Fibroblast of gingiva (primary cell): ENCODE data around the gene TOMM7.
A peak's percentile ranks its signal among the peaks of the same experiment; 100 is the strongest.

Experiments used
- DNase-seq: peaks from one replicate; pipeline ENCODE4 v3.0.0-alpha.2; 2011; ENCODE audit warnings: low read depth

The TOMM7 gene

DNA sequence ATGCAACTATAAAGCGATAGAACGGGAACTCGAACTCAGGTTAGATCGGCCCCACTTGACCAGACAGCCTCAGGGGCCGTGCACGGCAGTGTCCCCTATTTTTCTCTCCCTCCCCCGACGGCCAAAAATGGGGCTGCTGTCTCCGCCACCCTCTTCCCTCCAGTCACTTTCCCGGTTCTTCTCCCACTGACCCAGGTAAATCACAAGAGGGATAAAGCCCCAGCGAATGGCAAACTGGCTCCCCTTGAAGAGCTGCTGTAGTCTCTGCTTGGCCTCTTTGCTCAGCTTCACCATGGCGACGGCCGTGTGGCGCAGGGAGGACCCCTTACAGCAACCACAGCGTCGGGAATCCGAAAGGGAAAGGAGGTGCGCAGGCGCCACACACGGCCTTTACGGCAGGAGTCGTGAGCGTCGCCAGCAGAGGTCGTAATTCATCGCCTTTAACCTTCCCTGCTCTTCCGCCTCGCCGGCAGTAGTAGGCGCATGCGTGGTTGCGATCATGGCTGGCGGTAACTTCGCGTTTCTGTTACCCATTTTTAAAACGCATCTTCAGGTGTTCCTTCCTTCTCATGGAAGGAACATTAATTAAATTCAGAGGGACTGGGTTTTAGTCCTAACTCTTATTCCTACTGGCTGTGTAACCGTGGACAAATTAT, at the start of gene TOMM7:
TSS of gene TOMM7 (minus strand) at position 364 of the 656 bp plus-strand sequence. CDS start at position 294, 70 bp downstream.
- DNase-seq: peak; percentile 98

DNA sequence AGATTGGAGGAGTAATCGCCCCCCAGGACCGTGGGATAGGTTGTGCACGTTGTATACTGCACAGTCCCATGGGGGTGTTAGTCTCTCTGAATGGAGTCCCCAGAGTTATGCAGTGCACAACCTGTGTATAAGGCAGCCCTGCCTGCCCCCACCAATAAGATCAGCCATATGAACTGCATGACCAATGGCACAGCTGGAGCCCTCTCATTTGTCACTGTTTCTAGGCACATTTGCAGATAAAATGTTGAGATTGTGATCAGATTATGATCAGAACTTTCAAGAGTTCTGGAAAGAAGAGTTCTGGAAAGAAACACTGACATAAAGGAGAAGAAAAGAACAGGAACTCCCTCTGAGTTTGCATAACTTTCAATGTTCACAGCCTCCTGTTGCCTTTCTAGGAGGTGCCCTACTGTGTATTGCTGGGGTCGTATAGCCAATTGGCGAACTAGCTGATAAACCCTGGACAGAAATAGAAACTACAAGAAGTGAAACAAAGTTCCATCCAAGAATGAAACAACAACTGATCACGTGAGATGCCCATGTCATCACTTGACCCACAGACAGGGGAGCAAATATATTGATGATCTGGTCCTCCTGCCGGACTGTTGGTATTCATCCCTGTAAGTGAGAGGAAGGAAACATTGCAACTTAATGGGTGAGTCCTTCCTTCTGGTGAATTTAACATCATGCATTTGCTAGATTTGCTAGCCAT, 49.6 kb upstream of the TOMM7 start:
- DNase-seq: no peak

DNA sequence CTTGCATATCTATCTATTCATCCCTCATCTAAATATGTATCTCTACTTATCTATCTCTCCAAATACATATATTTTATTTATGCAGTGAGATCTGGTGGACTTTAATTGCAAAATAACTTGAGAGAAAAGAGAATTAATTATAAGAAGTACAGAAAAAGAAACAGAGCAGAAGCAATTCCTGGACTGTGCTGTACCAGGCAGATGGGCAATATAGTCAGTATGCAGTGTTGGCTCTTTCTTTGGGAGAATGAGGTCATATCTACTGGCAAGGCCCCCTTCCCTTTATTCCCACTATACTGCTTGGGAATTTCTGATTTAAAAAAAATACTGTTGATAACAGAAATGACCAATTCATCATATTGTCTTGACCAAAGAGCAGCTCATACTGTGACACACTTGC, 49.0 kb upstream of the TOMM7 start:
- no peak for DNase-seq

DNA sequence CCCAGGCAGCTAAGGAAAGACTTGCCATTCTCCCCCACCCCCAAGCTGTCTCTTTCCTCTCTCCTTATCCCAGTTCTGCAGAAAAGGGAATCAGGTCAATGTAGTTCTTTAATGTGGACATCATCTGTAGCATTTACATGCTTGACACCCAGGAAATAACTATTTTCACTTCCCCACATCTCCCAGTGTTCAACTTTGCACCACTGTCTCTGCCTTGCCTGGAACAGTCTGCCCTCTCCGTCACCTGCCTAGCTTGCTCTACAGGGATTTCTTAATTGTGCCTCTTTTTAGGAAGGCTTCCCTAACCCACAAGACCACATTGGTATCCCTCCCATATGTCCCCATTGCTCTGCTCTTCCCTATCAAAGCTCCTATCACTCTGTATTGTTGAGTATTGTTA, 45.9 kb upstream of the TOMM7 start:
- DNase-seq: no peak

DNA sequence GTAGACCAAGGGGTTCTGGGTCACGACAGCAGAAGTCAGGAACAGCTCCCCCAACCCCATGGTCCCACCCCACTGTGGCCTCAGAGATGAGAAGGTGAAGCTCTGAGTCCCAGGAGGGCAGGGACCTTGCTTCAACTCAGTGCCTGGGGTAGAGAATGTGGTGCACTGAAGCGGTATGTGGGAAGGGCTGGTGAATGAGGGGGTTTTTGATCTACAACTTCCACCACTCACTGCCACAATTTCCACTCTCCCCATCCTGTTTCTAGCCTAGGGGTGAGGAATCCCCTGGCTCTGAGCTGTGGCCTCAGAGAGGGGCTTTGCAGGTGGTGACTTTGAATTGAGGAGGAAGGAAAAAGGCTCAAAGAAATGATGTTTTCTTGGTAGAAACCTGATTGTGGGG, 44.9 kb upstream of the TOMM7 start:
- no peak for DNase-seq

DNA sequence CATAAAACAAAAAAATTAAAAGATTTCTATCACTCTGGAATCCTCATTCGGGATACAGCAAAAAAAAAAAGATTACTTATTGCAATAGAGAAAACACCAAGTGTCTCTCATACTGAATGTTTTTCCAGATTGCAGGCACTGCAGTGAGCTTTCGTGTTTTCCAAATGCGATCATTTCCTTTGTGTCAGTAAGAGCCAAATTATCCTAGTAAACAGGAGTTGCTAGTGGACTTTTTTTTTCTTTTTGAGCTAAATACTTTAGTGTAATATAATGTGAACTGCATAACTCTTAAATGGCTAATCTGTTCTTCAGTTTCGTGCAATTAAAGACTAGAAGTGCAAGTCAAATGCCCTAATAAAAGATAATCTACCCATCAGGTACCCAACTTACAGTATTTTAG, 44.4 kb upstream of the TOMM7 start:
- DNase-seq: peak; percentile 82

DNA sequence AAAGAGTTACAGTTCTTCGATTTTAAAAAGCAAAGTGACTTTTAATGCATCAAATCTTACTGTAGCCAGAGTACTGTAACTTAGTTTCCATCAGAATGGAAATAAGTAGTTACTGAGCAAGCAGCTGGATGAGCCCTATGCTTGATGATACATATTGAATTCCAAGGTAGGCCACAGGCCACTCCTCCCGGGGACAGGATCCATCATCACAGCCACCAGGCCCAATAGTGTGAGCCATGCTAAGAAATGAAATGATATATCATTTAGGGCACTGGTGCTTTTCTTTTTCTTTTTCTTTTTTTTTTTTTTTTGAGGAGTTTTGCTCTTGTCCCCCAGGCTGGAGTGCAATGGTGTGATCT, 42.9 kb upstream of the TOMM7 start:
- DNase-seq: no peak

DNA sequence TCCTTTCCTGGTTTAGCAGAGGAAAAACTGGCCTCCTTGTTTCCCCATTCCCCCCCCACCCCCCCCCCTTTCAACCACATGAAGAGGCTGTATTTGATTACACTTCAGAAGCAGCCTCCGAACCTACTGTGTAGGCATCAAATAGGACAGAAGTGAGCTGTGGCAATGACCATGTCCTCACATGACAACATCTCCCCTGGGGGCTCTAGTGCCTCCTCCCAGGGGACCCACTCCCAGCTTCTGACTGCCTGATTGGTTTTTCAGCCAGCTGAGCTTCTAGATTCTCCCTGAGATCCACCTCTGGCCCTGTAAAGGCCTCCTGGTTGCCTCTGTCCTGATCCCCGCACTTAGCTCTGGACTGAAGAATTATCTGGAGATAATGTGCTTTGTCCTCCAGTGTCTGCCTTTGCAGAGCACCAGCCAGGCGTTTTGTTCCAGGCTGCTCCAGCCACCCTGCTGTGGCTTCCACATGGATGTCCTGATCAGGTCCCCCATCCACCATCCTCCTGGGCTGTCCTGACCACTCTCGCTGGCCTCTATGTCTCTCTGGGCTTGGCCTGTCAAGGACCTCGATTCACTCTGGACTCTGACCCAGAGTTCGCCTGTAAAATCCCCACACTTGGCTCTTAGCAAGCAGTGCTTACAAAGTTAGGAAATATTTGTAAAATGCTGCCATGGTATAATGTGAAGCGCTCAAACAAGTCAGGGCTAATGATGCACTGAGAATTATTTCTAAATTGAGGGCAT, 42.4 kb upstream of the TOMM7 start:
- DNase-seq: peak; percentile 58

DNA sequence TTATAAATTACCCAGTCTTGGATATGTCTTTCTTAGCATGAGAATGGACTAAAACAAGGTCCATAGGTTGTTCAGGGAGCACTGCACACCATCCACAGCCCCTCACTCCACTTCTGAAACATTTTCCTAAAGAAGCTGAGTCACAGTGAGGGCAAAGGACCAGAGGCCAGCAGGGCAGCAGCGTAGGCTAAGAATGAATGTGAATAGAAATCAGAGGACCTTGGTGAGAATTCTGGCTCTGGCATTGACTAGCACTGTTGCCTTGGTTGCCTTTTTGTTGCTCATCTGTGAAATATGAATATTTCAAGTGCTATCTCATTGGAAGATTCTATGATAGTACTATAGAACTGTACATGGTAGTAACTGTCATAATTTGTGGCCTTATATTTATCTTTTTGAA, 41.7 kb upstream of the TOMM7 start:
- DNase-seq: peak; percentile 32

DNA sequence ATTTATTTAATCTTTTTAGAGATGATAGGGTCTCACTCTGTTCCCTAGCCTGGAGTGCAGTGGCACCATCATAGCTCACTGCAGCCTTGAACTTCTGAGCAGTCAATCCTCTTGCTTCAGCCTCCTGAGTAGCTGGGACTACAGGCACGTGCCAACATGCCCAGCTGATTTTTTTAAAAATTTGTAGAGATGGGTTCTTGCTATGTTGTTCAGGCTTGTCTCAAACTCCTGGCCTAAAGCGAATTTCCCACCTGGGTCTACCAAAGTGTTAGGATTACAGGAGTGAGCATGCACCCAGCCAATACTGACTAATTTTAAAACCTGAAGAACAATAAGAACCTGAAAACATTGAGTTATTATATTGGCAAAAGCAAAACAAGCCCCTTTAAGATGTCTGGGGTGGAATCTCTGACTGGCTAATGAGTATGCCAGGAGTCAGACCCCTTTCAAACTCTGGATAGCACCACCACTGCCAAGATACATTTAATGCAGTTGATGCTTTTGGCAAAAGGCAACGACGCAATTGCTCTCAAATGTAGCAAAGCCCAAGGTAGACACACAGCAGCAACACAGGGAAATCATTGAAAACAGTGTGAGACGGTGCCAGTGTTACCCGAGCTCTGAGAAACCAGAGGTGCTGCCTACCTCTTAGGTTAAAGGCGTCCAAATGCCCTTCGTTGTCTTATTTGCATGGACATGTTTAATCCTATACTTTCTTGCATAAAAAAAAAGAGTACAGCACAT, 40.7 kb upstream of the TOMM7 start:
- no peak for DNase-seq

DNA sequence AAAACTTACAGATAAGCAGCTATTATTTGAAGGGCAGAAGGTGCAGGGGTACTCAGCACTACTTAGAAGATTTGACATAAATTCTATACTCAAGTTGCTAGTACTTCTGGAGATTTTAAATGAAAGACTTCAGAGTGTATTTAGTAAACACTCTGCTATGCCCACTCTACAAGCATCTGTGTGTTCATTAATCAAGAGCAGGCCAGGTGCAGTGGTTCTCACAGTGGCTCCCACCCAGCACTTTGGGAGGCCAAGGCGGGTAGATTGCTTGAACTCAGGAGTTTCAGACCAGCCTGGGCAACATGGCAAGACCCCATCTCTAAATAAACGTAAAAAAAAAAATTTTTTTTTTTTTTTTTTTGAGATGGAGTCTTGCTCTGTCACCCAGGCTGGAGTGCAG, 38.9 kb upstream of the TOMM7 start:
- DNase-seq: no peak

DNA sequence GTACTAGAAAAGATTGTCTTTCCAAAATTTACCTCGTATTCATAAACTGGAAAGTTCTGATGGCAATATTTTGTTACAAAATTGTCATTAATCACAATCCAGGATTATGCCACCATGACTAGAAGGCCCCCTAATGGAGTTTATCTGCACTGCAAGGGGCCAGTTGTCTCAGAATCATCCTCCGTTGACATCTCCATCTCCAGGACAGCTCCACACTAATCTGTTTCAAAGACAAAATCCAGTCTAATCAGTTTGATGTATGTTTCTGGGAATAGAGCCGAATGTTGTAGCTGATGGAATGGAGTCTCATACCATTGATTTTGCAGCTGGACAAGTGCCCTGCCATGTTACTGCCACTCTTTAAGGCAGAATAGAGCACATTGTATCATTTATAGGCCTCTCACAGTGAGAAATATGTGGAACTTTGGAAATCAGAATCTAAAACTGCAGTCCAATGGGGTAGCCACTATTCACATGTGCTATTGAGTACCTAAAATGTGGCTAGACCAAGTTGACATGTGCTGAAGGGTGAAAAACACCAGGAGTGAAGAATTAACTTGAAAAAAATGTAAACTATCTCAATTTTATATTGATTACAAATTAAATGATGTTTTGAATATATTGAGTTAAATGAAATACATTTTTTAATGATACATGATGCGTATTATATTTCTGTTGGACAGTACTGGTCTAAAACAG, 38.3 kb upstream of the TOMM7 start:
- peak; percentile 53 for DNase-seq

DNA sequence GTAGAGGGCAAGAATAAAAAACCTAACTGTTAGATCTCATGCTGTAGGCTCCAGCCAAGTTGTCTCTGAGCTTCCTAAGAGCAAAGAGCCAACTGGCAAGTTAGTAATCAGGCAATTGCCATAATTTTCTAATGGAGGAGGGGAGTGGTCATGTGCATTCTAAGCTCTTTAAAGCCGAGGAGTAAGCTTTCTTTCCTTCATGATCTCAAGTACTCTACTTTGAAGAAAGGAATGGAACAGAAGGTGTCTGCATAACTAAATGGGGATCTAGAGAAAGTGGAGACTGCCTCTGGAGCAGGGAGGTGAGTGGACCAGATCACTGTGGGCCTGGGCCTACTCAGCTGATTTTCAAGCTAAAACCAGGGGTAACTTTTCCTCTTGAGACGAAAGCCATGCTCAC, 37.7 kb upstream of the TOMM7 start:
- no peak for DNase-seq

DNA sequence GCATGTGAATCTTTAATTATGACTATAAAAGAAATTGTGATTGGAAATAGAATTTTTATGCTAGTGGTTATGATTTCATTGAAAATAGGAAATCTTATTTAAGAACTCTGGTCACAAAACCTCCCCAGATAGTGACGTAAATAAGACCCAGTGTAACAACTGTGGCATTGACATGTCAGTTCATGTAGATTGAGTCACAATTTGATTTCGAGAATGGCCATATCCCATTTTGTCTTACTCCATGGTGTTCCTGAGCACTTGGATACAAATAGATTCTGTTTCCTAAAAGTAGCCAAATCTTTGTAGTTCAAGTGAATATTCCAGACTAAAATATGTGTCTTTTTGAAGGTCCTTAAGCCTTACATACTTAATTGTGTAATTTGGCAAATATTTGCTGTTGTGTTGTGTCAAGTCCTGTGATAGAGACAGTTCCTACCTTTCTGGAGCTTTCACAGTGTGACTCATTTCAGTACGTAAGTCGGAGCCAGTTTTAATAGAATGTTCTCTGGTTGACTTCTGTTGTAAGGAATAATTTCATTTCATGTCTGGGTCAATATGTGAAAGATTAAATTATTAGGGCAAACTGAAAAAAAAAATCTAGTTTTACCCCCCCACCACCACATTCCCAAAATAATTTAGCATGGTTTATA, 37.1 kb upstream of the TOMM7 start:
- DNase-seq: peak; percentile 72

DNA sequence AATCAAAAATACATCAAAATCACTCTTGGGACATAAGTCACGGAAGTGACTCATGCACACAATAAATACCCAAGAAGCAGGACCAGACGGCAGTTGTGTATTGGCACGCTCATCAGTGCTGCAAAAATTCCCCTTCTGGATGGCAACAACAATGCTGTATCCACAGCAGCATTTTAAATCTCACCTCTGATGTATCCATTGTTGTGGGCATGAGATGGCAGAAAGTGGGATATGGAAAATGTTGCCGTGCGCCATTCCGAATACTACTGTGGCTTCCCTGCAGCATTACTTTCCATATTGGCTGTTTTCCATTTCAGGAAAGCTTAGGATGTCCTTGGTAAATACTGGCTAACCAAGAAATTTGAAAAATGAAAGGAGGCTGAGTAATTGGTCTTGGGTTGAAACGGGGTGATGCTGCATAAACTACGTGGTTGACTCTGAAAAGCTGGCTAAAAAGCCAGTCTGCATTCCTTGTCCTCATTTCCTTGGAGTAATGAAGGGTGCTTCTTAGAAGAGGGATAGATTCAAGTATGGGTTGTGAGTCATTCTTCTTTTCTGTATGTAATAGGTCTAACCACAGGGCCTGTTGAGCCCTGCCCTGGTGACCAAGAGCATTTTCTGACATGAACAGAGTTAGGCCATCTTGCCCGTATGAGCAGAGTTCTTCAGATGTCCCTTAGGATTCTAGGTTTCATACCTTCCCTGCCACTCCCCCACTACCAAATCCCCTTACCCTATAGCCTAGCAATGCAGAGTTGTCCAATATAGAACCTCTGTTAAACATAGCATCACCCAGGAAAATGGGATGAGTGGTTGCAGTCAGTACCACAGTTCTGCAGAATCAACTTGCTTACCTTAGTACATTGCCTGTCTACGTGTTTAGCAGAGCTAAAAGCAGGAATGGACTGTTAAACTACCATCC, 36.3 kb upstream of the TOMM7 start:
- peak; percentile 98 for DNase-seq

DNA sequence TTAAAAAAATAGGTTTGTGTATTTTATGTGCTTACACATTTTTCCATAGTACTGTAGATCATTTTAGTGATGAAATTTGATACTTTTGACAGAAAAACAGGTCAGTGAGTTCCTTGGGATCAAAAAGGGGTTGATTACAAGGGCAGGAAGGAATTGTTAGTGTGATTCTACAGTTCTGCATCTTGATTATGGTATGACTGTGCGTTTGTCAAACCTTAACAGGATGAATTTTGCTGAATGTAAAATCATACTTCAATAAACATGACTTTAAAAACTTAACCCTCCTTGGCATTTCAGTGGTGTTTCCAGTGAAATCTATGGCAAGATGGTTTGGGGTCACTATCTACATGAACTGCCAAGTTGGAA, 35.6 kb upstream of the TOMM7 start:
- DNase-seq: no peak

DNA sequence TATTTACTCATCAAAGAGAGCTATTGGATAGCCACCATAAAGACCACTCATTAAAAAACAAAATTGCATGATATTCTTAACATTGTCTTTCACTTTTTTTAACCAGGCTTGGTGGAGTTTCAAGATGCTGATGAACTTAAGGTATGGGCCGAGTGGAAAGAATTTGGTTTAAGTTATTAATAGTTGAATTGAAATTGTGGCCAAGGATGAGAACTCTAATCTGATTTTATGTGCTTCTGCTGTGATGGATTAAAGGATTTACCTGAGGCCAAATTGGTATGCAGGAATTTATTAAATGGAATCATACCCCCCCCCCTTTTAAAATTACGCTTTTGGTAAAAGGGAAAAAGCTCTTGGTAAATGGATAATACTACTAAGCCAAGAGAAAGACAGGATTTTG, 33.8 kb upstream of the TOMM7 start:
- DNase-seq: no peak

DNA sequence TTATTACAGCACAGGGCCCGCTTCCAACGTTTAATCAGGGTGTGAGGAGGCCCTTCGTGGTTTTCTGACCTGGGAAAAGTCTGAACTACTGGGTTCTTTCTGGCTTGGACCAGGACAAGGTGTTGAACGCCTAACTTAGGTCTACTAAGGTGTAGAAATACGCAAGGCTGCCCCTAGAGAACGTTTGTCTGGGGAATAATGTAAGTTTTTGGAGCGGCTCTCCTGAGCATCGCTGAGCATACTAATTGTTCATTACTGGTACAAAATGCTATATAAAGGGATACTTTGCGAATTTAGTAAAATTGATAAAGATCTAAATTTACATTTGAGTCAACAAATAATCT, 32.4 kb upstream of the TOMM7 start:
- no peak for DNase-seq

DNA sequence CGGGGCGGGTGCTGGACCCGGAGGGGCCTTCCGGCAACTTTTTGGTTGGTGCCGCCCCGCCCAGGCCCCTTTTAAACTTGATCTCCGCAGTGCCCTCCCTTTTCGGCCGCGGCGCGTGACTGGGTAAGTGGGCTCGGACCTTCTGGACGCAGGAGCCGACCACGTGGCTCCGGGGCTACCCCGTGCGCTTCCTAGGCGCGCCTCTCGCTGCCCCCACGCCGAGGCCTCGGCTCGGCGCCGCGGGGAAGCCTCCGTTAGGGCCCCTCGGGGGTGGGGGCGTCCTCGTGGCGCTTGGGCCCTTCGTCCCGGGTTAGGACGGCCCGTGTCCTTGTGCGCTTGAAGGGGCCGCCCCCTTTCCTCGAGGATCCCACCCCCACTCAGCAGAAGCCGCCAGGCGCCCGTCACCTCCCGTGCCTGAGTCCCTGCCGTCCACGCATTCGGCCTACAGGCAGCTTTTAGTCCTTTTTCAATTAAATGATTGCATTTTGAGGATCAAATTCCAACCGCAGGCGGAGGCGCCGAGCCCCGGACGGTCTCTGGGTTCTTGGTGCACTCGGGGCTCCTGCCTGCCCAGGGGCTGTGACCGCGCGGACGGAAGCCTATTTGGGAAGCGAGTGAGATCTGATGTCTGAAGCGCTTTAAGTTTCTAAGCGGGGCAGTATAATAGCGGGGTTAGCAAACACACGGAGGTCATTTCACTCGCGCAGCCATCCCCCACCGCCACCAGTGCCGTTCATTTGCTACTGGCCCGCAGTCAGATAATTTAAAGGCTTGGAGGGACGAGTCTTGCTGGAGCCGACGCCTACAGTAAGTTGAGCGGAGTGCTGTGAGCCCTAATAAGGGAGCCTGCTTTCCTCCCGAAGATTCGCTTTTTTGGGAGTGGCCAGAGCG, 31.8 kb upstream of the TOMM7 start:
- DNase-seq: peak; percentile 95
